ENCODE measurements around the gene KDM6A. TPM values are rescaled to one million over a fixed set of nuclear protein-coding genes. Genes with fewer than 3 reads are reported as not detected.
A peak's percentile ranks its signal among the peaks of the same experiment; 100 is the strongest.

Gene KDM6A
- total RNA-seq, 4 donors from 2014 or later: 24.4 to 29.7 (median 26.8) TPM

DNA sequence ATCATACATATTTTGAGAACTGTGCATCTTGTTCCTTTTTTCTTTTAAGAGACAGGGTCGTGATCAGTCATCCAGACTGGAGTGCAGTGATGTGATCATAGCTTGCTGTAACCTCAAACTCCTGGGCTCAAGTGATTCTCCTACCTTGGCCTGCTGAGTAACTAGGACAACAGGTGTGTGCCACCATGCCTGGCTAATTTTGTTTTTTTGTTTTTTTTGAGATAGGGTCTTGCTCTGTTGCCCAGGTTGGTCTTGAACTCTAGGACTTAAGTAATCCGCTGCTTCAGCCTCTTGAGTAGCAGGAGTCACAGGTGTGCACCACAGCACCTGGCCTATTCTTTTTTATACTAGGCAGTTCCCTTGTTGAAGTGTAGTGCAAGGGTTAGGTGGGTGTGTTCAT is 24.6 kb downstream of the KDM6A start:
- Histone ChIP-seq H3K27ac (no peak overlapping the region), H3K4me3 (no peak overlapping the region), H3K36me3 (no peaks in the 10 kb centered on the region), H3K4me1 (peaks cover 9 to 38% (median 26%) of the 10 kb centered on the region in 3 donors), H3K9me3 (peaks cover 0 to 4% (median 0%) of the 10 kb centered on the region in 3 donors), H3K27me3 (no peaks in the 10 kb centered on the region)
- TF ChIP-seq, protein P1, sequence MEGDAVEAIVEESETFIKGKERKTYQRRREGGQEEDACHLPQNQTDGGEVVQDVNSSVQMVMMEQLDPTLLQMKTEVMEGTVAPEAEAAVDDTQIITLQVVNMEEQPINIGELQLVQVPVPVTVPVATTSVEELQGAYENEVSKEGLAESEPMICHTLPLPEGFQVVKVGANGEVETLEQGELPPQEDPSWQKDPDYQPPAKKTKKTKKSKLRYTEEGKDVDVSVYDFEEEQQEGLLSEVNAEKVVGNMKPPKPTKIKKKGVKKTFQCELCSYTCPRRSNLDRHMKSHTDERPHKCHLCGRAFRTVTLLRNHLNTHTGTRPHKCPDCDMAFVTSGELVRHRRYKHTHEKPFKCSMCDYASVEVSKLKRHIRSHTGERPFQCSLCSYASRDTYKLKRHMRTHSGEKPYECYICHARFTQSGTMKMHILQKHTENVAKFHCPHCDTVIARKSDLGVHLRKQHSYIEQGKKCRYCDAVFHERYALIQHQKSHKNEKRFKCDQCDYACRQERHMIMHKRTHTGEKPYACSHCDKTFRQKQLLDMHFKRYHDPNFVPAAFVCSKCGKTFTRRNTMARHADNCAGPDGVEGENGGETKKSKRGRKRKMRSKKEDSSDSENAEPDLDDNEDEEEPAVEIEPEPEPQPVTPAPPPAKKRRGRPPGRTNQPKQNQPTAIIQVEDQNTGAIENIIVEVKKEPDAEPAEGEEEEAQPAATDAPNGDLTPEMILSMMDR (IDR thresholded peaks at IDR 0.05): no peak
- no peak for TF ChIP-seq POLR2A (IDR thresholded peaks at IDR 0.05)
- no peak for DNase-seq
- intact Hi-C loops (cut with DNase I): no loop called here
- 88 to 100% methylated on average over 1 to 2 of the region's 2 CpGs for WGBS, 2 donors

DNA sequence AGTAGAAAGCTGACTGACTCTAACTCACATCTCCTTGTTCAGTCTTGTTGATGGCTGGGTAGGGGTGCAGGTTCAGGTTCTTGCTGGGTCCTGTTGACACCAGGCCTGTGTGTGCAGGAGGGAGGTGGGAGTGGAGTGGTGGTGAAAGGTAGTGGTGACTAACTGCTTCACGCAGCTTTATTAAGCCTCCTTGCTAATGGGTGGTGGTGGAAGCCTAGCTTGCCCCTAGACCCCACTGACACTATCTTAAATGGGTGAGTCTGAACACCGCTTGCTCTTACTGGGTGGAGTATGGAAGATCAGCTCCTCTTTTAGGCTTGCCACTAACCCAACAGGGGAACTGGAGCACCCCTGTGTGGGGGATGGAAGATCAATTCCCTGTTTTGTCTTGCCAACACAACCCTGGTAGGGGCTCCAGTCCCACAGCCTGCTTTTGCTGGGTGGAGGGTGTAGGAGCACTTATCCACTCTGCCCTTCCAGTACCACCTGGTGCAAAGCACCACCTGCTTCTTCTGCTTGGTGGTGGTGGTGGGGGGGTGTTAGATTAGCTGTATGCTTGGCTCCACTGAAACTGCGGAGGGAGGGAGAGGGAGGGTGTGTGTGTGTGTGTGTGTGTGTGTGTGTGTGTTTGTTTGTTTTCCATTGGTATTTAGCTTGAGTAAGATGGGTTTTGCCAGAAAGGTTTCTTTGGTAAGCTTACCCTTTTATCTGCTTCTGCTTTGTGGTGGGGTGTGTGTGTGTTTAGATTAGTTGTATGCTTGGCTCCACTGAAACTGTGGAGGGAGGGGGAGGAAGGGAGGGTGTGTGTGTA is 25.6 kb downstream of the KDM6A start:
- Histone ChIP-seq H3K4me3 (no peak overlapping the region), H3K9me3 (peaks cover 0 to 4% (median 0%) of the 10 kb centered on the region in 3 donors), H3K4me1 (peaks cover 9 to 36% (median 22%) of the 10 kb centered on the region in 3 donors), H3K27me3 (no peaks in the 10 kb centered on the region), H3K27ac (peak overlapping the region in 3 of 4 donors; percentile 25 to 52 (median 46)), H3K36me3 (no peaks in the 10 kb centered on the region)
- intact Hi-C loops (cut with DNase I): no loop called here
- 66% methylated on average over 2 of the region's 3 CpGs; no CpG with 5 or more reads in 1 of the 2 donors for WGBS, 2 donors
- DNase-seq: no peak
- TF ChIP-seq POLR2A (IDR thresholded peaks at IDR 0.05): no peak
- TF ChIP-seq, protein P1 (IDR thresholded peaks at IDR 0.05): no peak

DNA sequence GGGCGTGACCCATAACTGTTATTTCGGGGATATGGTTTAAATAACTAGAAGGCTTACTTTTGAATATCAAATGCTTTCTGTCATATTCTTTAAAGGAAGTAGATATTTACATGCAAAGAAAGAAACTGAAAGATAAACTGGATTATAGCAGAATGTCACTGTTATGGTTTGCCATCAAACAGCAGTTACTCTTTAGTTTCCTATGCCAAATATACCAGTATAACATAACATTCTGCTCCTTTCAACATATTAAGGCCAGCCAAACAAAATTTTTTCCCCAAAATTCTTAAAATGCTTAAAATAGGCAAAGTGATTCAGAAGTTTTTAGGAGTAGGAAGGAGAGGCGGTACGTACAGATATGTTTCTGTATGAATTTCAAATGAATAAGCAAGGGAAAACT is 27.0 kb downstream of the KDM6A start:
- H3K36me3 ChIP-seq: no peaks in the 10 kb centered on the region
- intact Hi-C loops (cut with DNase I): no loop called here
- DNase-seq: no peak
- H3K4me1 ChIP-seq: peaks cover 14 to 48% (median 31%) of the 10 kb centered on the region in 3 donors
- H3K9me3 ChIP-seq: peaks cover 0 to 4% (median 0%) of the 10 kb centered on the region in 3 donors
- H3K27ac ChIP-seq: peak overlapping the region in 2 of 4 donors; percentile 17 to 46
- no peaks in the 10 kb centered on the region for H3K27me3 ChIP-seq
- no peak overlapping the region for H3K4me3 ChIP-seq
- 39 to 72% methylated on average over 4 of the region's 4 CpGs for WGBS, 2 donors
- TF ChIP-seq, protein P1 (IDR thresholded peaks at IDR 0.05): no peak
- TF ChIP-seq POLR2A (IDR thresholded peaks at IDR 0.05): no peak

DNA sequence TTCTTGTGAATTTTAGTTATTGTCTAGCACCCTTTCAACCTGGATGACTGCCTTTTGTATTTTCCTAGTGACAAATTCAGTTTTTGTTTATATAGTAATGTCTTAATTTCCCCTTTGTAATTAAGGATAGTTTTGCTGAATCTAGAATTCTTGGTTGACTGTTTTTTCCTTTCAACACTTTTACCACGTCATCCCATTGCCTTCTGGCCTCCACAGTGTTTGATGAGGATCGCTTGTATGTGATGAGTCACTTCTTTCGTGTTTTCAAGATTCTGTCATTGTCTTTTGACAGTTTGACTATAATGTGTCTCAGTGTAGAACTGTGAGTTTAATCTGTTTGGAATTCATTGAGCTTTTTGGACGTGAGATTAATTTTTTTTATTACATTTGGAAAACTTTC is 30.1 kb downstream of the KDM6A start:
- no peak overlapping the region for H3K27ac ChIP-seq
- WGBS, 2 donors: 14 to 36% methylated on average over 4 of the region's 4 CpGs
- H3K4me1 ChIP-seq: peaks cover 18 to 67% (median 54%) of the 10 kb centered on the region in 3 donors
- no peak for DNase-seq
- no peaks in the 10 kb centered on the region for H3K36me3 ChIP-seq
- no peaks in the 10 kb centered on the region for H3K9me3 ChIP-seq
- intact Hi-C loops (cut with DNase I): no loop called here
- TF ChIP-seq POLR2A (IDR thresholded peaks at IDR 0.05): no peak
- TF ChIP-seq, protein P1 (IDR thresholded peaks at IDR 0.05): no peak
- H3K4me3 ChIP-seq: no peak overlapping the region
- no peaks in the 10 kb centered on the region for H3K27me3 ChIP-seq

DNA sequence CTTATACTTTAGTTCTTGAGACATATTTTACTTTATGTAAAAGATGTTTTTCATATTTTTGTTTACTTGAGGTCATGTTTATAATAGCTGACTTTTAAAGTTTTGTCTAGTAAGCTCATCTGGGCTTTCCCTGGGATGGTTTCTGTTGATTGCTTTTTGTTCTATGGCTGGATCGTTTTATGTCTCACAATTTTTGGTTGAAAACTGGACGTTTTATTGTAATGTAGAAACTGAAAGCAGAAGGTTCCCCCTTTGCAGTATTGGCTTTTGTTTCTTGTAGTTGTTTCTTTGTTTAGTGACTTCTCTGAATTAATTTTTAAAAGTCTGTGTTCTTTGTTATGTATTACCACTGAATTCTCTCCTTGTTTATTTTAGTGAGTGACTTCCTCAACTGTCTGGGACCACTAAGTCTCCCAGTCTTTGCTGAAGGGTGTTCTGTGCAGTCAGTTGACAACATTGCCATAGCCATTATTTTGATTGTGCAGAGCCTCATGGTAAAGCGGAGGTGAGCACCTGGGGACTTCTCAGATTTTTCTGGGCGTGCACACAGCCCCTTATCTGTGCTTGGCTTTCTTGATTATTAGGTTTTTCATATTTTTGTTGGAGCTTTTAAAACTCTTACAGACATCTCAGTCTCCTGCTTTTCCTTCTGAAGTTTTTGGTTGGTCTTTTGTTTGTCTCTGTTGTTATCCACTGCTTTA is 31.0 kb downstream of the KDM6A start:
- H3K4me3 ChIP-seq: no peak overlapping the region
- peaks cover 13 to 61% (median 54%) of the 10 kb centered on the region in 3 donors for H3K4me1 ChIP-seq
- no peaks in the 10 kb centered on the region for H3K27me3 ChIP-seq

More for the DNA sequence above, 31.0 kb downstream of the KDM6A start:
- H3K36me3 ChIP-seq: no peaks in the 10 kb centered on the region
- intact Hi-C loops (cut with DNase I): no loop called here
- H3K9me3 ChIP-seq: no peaks in the 10 kb centered on the region
- TF ChIP-seq, protein P1 (IDR thresholded peaks at IDR 0.05): no peak
- TF ChIP-seq POLR2A (IDR thresholded peaks at IDR 0.05): no peak
- H3K27ac ChIP-seq: no peak overlapping the region
- 65 to 66% methylated on average over 4 of the region's 4 CpGs for WGBS, 2 donors
- DNase-seq: no peak

Measured in esophagus squamous epithelium (tissue), 5 donors.